Thyroid gland (tissue), 4 donors: Measurements from ENCODE around the gene PDCD4. TPM values are rescaled to one million over a fixed set of nuclear protein-coding genes. Genes with fewer than 3 reads are reported as not detected.

Experiments
- DNase-seq, 2 donors: peaks; one replicate each; pipeline ENCODE4 v3.0.0-alpha.2; 2019
- H3K27ac ChIP-seq, 3 donors: fragments of 200-600 bp; sonication (generic); 1 replicate in 2 of 3; 2 replicates in 1 of 3; pipeline ENCODE4 v1.5.1; 2016 to 2019; ENCODE audit warnings: mild to moderate bottlenecking in 1 of 3, moderate library complexity in 1 of 3
- H3K27me3 ChIP-seq: fragments of 200-600 bp; sonication (generic); one replicate; pipeline ENCODE4 v1.5.1; 2019
- H3K36me3 ChIP-seq, 2 donors: fragments of 200-600 bp; sonication (generic); one replicate each; pipeline ENCODE4 v1.5.1; 2016 to 2019
- H3K4me1 ChIP-seq, 2 donors: fragments of 200-600 bp; sonication (generic); one replicate each; pipeline ENCODE4 v1.5.1; 2017 to 2019
- H3K4me3 ChIP-seq, 3 donors: fragments of 200-600 bp; sonication (generic); replicated peaks in 1 of 3; 1 replicate in 2 of 3; 2 replicates in 1 of 3; pipeline ENCODE4 v1.5.1; 2016; ENCODE audit warnings: mild to moderate bottlenecking in 1 of 3
- H3K9me3 ChIP-seq: fragments of 200-600 bp; sonication (generic); one replicate; pipeline ENCODE4 v1.5.1; 2017
- CTCF ChIP-seq, 6 experiments: fragments of 200-600 bp in 3 of 6; fragments of 450-650 bp in 3 of 6; sonication (generic) in 3 of 6; IDR thresholded peaks; one replicate each; pipeline ENCODE4 v1.5.1; 2016 to 2019; ENCODE audit warnings: antibody characterized with exemption in 6 of 6, mild to moderate bottlenecking in 2 of 6, inconsistent platforms in 1 of 6, moderate library complexity in 1 of 6
- POLR2A ChIP-seq, 2 donors: fragments of 450-650 bp; IDR thresholded peaks; one replicate each; pipeline ENCODE4 v1.6.1; 2017; ENCODE audit warnings: antibody characterized with exemption in 2 of 2, mild to moderate bottlenecking in 2 of 2, moderate library complexity in 1 of 2
- WGBS, 2 donors: methylation state at CpG; one replicate each; pipeline ENCODE4 v1.1.5; 2017; 5-methylcytosine and 5-hydroxymethylcytosine counted together
- intact Hi-C: fragments of 100-400 bp; cut with DNase I; formaldehyde crosslinking; loops from one replicate; pipeline ENCODE4 v1.15.1; 2023
- total RNA-seq, 4 donors: library from RNA; depleted of rRNA; stranded (reverse); fragments of >200 nt; gene quantifications; one replicate each; pipeline ENCODE4 v1.2.3, GENCODE V29; 2016

Gene PDCD4
- total RNA-seq, 4 donors from 2014 or later = 188 to 340 (median 256) TPM

- intact Hi-C loops = no loop called here
- TF ChIP-seq POLR2A (IDR thresholded peaks at IDR 0.05) (no peak), CTCF (IDR thresholded peaks at IDR 0.05) (no peak)
- Histone ChIP-seq H3K9me3 (no peaks in the 10 kb centered on the region), H3K4me3 (no peak overlapping the region), H3K27ac (peak overlapping the region; percentile 81 to 99 (median 98)), H3K36me3 (no peaks in the 10 kb centered on the region), H3K4me1 (peaks cover 40 to 60% of the 10 kb centered on the region in 2 donors), H3K27me3 (no peaks in the 10 kb centered on the region)
- 84 to 85% methylated on average over 3 of the region's 3 CpGs for WGBS, 2 donors
- DNase-seq = peak; percentile 30 to 49
Measured at GRCh38 chr10:110916554-110917346, 45.0 kb downstream of the PDCD4 start.

GRCh38 chr10:110918269-110918642 lies 46.5 kb downstream of the PDCD4 start:
- Histone ChIP-seq H3K27me3 (no peaks in the 10 kb centered on the region), H3K27ac (peak overlapping the region; percentile 98 to 99 (median 99)), H3K36me3 (no peaks in the 10 kb centered on the region), H3K4me3 (peak overlapping the region in 2 of 3 donors; percentile 22 to 52), H3K4me1 (peaks cover 45 to 55% of the 10 kb centered on the region in 2 donors), H3K9me3 (no peaks in the 10 kb centered on the region)
- peak in 1 of 2 donors; percentile 86 for TF ChIP-seq POLR2A (IDR thresholded peaks at IDR 0.05)
- TF ChIP-seq CTCF (IDR thresholded peaks at IDR 0.05) = peak in 1 of 6 experiments; percentile 9
- peak; percentile 98 to 99 for DNase-seq
- intact Hi-C loops = no loop called here
- 0 to 1% methylated on average over 13 to 15 of the region's 15 CpGs for WGBS, 2 donors

GRCh38 chr10:110918643-110919348 lies 47.1 kb downstream of the PDCD4 start, which contains the start of gene BBIP1:
TSS of gene BBIP1 (minus strand) at chr10:110919180. CDS start at chr10:110918157, 1,023 bp downstream.
- intact Hi-C loops = no loop called here
- H3K4me3 ChIP-seq = peak within 1 kb of the TSS; percentile 77 to 80 (median 79)
- H3K36me3 ChIP-seq = no peaks in the 10 kb centered on the region
- peak in 1 of 6 experiments; percentile 11 for TF ChIP-seq CTCF (IDR thresholded peaks at IDR 0.05)
- TF ChIP-seq POLR2A (IDR thresholded peaks at IDR 0.05) = peak in 1 of 2 donors; percentile 76
- no peaks in the 10 kb centered on the region for H3K27me3 ChIP-seq
- 1% methylated on average over 21 to 34 of the region's 40 CpGs for WGBS, 2 donors
- DNase-seq = no peak
- H3K4me1 ChIP-seq = peaks cover 47 to 56% of the 10 kb centered on the region in 2 donors
- peak within 1 kb of the TSS; percentile 98 to 99 (median 99) for H3K27ac ChIP-seq
- no peaks in the 10 kb centered on the region for H3K9me3 ChIP-seq

- Histone ChIP-seq H3K36me3 (no peaks in the 10 kb centered on the region), H3K9me3 (no peaks in the 10 kb centered on the region), H3K27me3 (no peaks in the 10 kb centered on the region), H3K4me1 (peaks cover 46 to 54% of the 10 kb centered on the region in 2 donors), H3K4me3 (peak within 1 kb of the TSS; percentile 77 to 80 (median 79)), H3K27ac (peak within 1 kb of the TSS; percentile 98 to 99 (median 99))
- TF ChIP-seq POLR2A (IDR thresholded peaks at IDR 0.05) = peak; percentile 36 to 81
- peak in 2 of 6 experiments; percentile 18 to 20 for TF ChIP-seq CTCF (IDR thresholded peaks at IDR 0.05)
- WGBS, 2 donors = 0% methylated on average over 21 to 26 of the region's 61 CpGs
- intact Hi-C loops = no loop called here
- peak; percentile 100 for DNase-seq
Measured at GRCh38 chr10:110919349-110919931, 47.7 kb downstream of the PDCD4 start, which contains the start of gene SHOC2. TSS of gene SHOC2 (plus strand) at chr10:110919604. CDS start at chr10:110964359, 44,755 bp downstream.
